ENCODE measurements around the gene DDN.

The DDN gene

DNA sequence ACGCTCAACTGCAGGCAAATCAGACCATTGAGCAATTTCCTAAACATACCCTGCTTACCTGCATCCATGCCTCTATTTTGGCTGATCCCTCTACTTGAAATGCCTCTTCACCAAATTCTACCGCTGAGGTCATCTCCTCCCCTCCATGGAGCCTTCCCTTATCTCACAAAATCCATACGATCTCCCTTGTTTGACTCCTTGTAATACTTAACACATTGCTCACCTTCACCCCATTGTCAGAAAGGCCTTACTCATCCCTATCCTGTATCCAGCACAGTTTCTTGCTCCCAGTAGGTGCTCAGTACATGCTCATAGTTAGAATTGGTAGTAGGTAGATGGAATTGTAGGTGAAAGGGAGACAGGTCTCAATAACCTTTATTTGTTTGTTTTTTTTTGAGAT, 5.4 kb downstream of the DDN start:
- DNase-seq (ENCODE audit: low spot score), result no peak
- TF ChIP-seq, protein P1, sequence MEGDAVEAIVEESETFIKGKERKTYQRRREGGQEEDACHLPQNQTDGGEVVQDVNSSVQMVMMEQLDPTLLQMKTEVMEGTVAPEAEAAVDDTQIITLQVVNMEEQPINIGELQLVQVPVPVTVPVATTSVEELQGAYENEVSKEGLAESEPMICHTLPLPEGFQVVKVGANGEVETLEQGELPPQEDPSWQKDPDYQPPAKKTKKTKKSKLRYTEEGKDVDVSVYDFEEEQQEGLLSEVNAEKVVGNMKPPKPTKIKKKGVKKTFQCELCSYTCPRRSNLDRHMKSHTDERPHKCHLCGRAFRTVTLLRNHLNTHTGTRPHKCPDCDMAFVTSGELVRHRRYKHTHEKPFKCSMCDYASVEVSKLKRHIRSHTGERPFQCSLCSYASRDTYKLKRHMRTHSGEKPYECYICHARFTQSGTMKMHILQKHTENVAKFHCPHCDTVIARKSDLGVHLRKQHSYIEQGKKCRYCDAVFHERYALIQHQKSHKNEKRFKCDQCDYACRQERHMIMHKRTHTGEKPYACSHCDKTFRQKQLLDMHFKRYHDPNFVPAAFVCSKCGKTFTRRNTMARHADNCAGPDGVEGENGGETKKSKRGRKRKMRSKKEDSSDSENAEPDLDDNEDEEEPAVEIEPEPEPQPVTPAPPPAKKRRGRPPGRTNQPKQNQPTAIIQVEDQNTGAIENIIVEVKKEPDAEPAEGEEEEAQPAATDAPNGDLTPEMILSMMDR (IDR thresholded peaks at IDR 0.05; ENCODE audit: extremely low read depth, insufficient read depth, missing control alignments), result no peak
- in situ Hi-C loops (cut with MboI; ENCODE audit: low pct_unique_long_range_greater_than_20kb, low sequenced_read_pairs, unreplicated experiment), result no loop called here

DNA sequence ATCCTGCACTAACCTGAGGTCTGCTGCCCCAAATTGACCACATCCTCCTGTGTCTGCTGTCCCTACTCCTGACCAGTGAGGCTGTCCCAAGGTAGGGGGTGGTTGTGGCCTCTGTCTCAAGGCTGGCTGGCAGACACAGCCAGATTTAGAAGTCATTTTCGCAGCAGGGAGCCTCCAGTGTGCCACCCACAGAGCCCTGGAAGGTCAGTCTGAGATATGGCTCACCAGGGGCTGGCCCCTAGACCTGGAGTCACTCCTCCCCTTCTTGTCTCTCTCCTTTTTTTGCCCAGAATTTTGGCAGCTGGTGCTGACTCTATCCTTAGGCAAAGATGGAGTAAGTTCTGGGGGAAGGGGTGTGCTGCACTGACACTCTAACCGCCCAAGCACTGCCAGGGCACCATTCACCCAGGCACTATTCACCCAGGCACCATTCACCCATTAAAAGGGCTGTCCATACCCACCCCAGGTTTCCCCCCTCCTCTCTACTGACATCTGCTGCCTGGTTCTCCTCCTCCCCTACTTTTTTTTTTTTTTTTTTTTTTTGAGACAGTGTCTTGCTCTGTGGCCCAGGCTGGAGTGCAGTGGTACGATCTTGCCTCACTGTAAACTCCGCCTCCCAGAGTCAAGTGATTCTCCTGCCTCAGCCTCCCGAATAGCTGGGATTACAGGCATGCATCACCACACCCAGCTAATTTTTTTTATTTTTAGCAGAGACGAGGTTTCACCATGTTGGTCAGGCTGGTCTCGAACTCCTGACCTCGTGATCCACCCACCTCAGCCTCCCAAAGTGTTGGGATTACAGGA, 7.7 kb downstream of the DDN start:
- TF ChIP-seq, protein P1 (IDR thresholded peaks at IDR 0.05; ENCODE audit: extremely low read depth, insufficient read depth, missing control alignments), result no peak
- in situ Hi-C loops (cut with MboI; ENCODE audit: low pct_unique_long_range_greater_than_20kb, low sequenced_read_pairs, unreplicated experiment), result no loop called here
- no peak for DNase-seq (ENCODE audit: low spot score)

DNA sequence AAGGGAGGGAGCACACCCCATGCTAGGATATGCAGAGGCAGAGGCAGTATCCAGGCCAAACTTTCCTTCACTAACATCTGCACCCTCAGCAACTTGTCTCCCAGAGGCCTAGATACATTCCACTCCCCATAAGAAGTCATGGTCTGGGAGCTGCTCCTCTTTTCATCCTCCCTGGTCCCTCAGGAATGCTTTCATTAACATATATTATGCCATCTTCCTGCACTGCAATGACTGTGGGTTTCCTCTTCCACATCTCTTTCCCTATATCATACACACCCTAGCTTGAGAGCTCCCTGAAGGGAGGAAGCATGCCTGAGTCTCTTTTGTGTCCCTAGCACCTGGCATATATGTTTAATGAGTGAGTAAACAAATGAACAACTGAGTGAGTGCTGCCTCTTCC, 8.6 kb downstream of the DDN start:
- in situ Hi-C loops (cut with MboI; ENCODE audit: low pct_unique_long_range_greater_than_20kb, low sequenced_read_pairs, unreplicated experiment), result no loop called here
- TF ChIP-seq, protein P1 (IDR thresholded peaks at IDR 0.05; ENCODE audit: extremely low read depth, insufficient read depth, missing control alignments), result no peak
- no peak for DNase-seq (ENCODE audit: low spot score)

DNA sequence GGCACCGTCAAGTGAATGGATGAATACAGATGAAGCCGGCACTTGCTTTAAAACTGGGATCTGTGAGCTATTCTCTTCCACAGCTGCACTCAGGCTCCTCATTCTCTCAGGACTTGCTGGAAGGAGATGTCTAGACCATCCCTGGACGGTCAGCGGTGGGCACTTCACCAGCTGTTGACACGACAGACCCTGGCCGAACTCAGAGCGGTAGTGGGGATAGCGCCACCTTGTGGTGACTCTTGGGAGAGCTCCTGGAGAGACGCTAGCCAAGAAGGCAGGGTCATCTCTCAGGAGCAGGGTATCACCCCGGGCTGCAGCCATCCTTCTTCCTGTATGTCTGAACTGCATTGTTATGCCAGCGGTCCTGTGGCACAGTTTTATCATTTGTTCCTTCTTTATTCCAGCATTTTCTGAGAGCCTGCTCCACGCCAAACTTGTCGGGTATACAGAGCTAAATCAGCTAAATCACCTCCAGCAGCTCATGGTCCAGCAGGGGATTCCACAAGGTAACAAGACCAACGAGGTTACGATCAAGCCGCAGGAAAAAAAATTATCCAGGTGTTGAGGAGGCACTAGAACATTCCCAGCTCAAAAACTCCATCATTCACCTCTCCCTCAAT, 11.0 kb downstream of the DDN start:
- TF ChIP-seq, protein P1 (IDR thresholded peaks at IDR 0.05; ENCODE audit: extremely low read depth, insufficient read depth, missing control alignments), result peak; percentile 82
- DNase-seq (ENCODE audit: low spot score), result peak; percentile 86
- in situ Hi-C loops (cut with MboI; ENCODE audit: low pct_unique_long_range_greater_than_20kb, low sequenced_read_pairs, unreplicated experiment), result no loop called here

DNA sequence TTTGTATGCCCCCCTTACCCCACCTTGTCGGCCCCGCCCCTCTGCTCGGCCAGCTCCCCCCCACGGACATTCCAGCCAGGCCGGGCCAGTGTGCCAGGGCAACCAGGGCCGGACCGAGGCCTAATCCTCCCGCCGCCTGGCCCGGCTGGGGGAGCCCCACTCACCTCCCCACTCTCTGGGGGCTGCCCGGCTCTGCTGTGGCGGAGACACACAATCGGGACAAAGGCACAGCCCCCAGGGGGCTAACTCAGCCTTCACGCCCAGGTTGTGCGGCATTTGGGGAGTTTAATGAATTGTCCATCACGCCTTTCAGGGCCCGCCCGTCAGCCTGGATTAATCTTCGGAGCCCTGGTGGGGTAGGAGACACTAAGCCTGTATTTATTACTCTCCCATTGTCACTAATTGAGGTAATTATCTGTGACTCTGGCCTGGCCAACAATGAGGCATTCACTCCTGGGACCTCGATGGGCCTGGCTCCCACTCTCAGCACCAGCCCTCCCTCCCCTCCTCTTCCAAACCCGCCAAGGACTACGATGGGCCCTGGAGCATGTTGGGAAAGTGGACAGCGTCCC, 12.4 kb downstream of the DDN start:
- in situ Hi-C loops (cut with MboI; ENCODE audit: low pct_unique_long_range_greater_than_20kb, low sequenced_read_pairs, unreplicated experiment), result no loop called here
- no peak for DNase-seq (ENCODE audit: low spot score)

DNA sequence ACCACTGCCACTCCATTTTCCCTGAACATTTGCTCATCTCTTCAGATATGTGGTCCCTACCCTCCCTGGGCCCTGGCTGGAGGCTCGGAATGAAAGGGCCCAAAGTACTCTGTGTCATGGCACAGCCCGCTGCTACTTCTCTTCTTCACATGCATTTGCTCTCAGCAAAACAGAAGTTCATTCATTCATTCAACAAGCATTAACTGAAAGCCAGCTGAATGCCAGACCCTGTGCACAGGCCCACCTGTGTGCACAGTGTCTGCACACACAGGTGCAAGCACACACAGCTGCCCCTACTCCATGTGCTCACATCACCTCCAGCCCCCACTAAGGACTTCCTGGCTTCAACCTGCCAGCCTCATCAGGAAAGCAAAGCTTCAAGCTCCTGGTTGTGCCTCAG, 13.3 kb downstream of the DDN start:
- TF ChIP-seq, protein P1 (IDR thresholded peaks at IDR 0.05; ENCODE audit: extremely low read depth, insufficient read depth, missing control alignments), result no peak
- no peak for DNase-seq (ENCODE audit: low spot score)

More for the DNA sequence above, 12.4 kb downstream of the DDN start:
- TF ChIP-seq, protein P1 (IDR thresholded peaks at IDR 0.05; ENCODE audit: extremely low read depth, insufficient read depth, missing control alignments), result no peak

More for the DNA sequence above, 13.3 kb downstream of the DDN start:
- in situ Hi-C loops (cut with MboI; ENCODE audit: low pct_unique_long_range_greater_than_20kb, low sequenced_read_pairs, unreplicated experiment), result no loop called here

All from GM13977 (cell line).